GM21515 (cell line): Measurements from ENCODE around the gene ZFP36.

Source experiments
- ATAC-seq: cut with Tn5 transposase; IDR thresholded peaks from one replicate; pipeline ENCODE4 v1.9.1; 2021; ENCODE audit not compliant: unreplicated experiment

Gene ZFP36

GRCh38 chr19:39415111-39416046, 8.7 kb downstream of the ZFP36 start:
- ATAC-seq, result no peak

GRCh38 chr19:39416152-39417120, 9.8 kb downstream of the ZFP36 start:
- ATAC-seq, result no peak

GRCh38 chr19:39417463-39418181, 11.0 kb downstream of the ZFP36 start:
- ATAC-seq, result no peak

- ATAC-seq, result no peak
These were observed 12.4 kb downstream of the ZFP36 start for GRCh38 chr19:39419003-39419402.

GRCh38 chr19:39420769-39421168, 14.1 kb downstream of the ZFP36 start:
- ATAC-seq, result no peak

GRCh38 chr19:39422020-39422419, 15.4 kb downstream of the ZFP36 start:
- ATAC-seq, result no peak

- ATAC-seq, result no peak
These were observed 16.8 kb downstream of the ZFP36 start for GRCh38 chr19:39423258-39424086.

- no peak for ATAC-seq
These were observed 18.3 kb downstream of the ZFP36 start for GRCh38 chr19:39424934-39425333.

GRCh38 chr19:39425744-39426143, 19.1 kb downstream of the ZFP36 start:
- no peak for ATAC-seq

- no peak for ATAC-seq
These were observed 19.5 kb downstream of the ZFP36 start for GRCh38 chr19:39426170-39426569.

GRCh38 chr19:39427707-39428106, 21.1 kb downstream of the ZFP36 start:
- no peak for ATAC-seq

- no peak for ATAC-seq
These were observed 21.9 kb downstream of the ZFP36 start for GRCh38 chr19:39428283-39429112.

- no peak for ATAC-seq
These were observed 24.3 kb downstream of the ZFP36 start for GRCh38 chr19:39430675-39431593.

- no peak for ATAC-seq
These were observed 26.0 kb downstream of the ZFP36 start for GRCh38 chr19:39432677-39433025.

- no peak for ATAC-seq
These were observed 26.9 kb downstream of the ZFP36 start for GRCh38 chr19:39433480-39434079.

GRCh38 chr19:39434123-39435076, 27.8 kb downstream of the ZFP36 start:
- ATAC-seq, result no peak
